Smooth muscle cell (in vitro differentiated cells): ENCODE data around the gene LRMDA. TPM values are rescaled to one million over a fixed set of nuclear protein-coding genes. Genes with fewer than 3 reads are reported as not detected.

Experiments used
- DNase-seq: peaks from one replicate; lab custom pipeline; 2025; ENCODE audit not compliant: unreplicated experiment; lab: John Stamatoyannopoulos, UW
- H2AFZ ChIP-seq: fragments of 200-600 bp; sonication (generic); 2 replicates; pipeline ENCODE4 v1.6.0; 2016; ENCODE audit warnings: antibody characterized with exemption, low read depth, mild to moderate bottlenecking
- H3F3A ChIP-seq: fragments of 200-600 bp; sonication (generic); 2 replicates; pipeline ENCODE4 v1.6.0; 2017; ENCODE audit warnings: antibody characterized with exemption, low read depth
- H3K27ac ChIP-seq: fragments of 200-600 bp; sonication (generic); 2 replicates; pipeline ENCODE4 v1.5.1; 2016; ENCODE audit warnings: low read depth, mild to moderate bottlenecking
- H3K27me3 ChIP-seq: fragments of 200-600 bp; sonication (generic); 2 replicates; pipeline ENCODE4 v1.6.1; 2016; ENCODE audit warnings: low read depth, mild to moderate bottlenecking
- H3K36me3 ChIP-seq: fragments of 200-600 bp; sonication (generic); 2 replicates; pipeline ENCODE4 v1.5.1; 2016; ENCODE audit warnings: low read depth
- H3K4me1 ChIP-seq: fragments of 200-600 bp; sonication (generic); 2 replicates; pipeline ENCODE4 v1.5.1; 2016; ENCODE audit warnings: low read depth
- H3K4me2 ChIP-seq: fragments of 200-600 bp; sonication (generic); 2 replicates; pipeline ENCODE4 v1.6.0; 2016; ENCODE audit warnings: mild to moderate bottlenecking
- H3K4me3 ChIP-seq: fragments of 200-600 bp; sonication (generic); 2 replicates; pipeline ENCODE4 v1.5.1; 2016; ENCODE audit warnings: mild to moderate bottlenecking
- H3K79me2 ChIP-seq: fragments of 200-600 bp; sonication (generic); 2 replicates; pipeline ENCODE4 v1.6.0; 2016; ENCODE audit warnings: low read depth, mild to moderate bottlenecking
- H3K9ac ChIP-seq: fragments of 200-600 bp; sonication (generic); 2 replicates; pipeline ENCODE4 v1.6.0; 2016; ENCODE audit warnings: low read depth
- H3K9me3 ChIP-seq: fragments of 200-600 bp; sonication (generic); replicated peaks from 2 replicates; pipeline ENCODE4 v1.5.1; 2016; ENCODE audit warnings: low read depth
- H4K20me1 ChIP-seq: fragments of 200-600 bp; sonication (generic); 2 replicates; pipeline ENCODE4 v1.6.0; 2016; ENCODE audit warnings: low read depth
- WGBS: methylation state at CpG from one replicate; pipeline ENCODE4 v1.1.7; 2016; ENCODE audit warnings: low lambda C conversion rate; 5-methylcytosine and 5-hydroxymethylcytosine counted together
- polyA plus RNA-seq: library from polyadenylated mRNA; unstranded; fragments of >200 nt; fragmentation: Nextera tagmentation; extraction: Ambion mirVana; gene quantifications from 2 replicates; pipeline ENCODE4 v1.2.1, GENCODE V29; 2016
- total RNA-seq: library from RNA; depleted of rRNA; stranded (reverse); fragments of >200 nt; gene quantifications from 2 replicates; pipeline ENCODE4 v1.2.3, GENCODE V29; 2014
- TF ChIP-seq, protein P1 (sequence below): fragments of 200-600 bp; sonication (generic); IDR thresholded peaks from 2 replicates; pipeline ENCODE4 v1.5.1; 2017; ENCODE audit warnings: borderline replicate concordance, mild to moderate bottlenecking, antibody characterized with exemption; ENCODE audit not compliant: insufficient read depth, poor library complexity, severe bottlenecking

Gene LRMDA
- total and polyA plus RNA-seq, 2 experiments from 2014 or later = 1.5 to 1.6 TPM

DNA sequence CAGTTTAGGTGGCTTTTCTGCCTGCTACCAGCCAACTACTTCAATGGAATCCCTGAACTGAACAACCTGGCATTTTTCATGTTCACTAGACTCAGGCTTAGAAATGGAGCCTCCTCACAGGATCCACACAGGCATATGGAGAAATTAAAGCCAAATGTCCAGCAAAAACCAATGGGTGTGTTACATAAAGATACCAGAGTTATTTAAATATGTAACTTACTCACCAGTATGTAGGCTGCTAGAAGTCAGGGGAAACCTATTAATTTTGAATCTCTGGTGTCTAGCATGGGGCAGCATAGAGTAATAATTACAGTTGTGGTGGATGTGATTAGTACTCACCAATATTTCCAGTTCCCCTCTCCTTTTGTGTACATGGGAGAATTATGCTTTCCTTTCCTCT lies 383.6 kb downstream of the LRMDA start:
- Histone ChIP-seq H3K4me1 (no peaks in the 10 kb centered on the region), H3K4me3 (no peak overlapping the region), H3K27me3 (no peaks in the 10 kb centered on the region), H3K4me2 (no peak overlapping the region), H3F3A (no peaks in the 10 kb centered on the region), H2AFZ (no peak overlapping the region), H3K9me3 (no peaks in the 10 kb centered on the region), H3K27ac (no peak overlapping the region), H3K36me3 (no peaks in the 10 kb centered on the region), H3K9ac (no peak overlapping the region), H4K20me1 (no peaks in the 10 kb centered on the region), H3K79me2 (no peaks in the 10 kb centered on the region)
- TF ChIP-seq, protein P1, sequence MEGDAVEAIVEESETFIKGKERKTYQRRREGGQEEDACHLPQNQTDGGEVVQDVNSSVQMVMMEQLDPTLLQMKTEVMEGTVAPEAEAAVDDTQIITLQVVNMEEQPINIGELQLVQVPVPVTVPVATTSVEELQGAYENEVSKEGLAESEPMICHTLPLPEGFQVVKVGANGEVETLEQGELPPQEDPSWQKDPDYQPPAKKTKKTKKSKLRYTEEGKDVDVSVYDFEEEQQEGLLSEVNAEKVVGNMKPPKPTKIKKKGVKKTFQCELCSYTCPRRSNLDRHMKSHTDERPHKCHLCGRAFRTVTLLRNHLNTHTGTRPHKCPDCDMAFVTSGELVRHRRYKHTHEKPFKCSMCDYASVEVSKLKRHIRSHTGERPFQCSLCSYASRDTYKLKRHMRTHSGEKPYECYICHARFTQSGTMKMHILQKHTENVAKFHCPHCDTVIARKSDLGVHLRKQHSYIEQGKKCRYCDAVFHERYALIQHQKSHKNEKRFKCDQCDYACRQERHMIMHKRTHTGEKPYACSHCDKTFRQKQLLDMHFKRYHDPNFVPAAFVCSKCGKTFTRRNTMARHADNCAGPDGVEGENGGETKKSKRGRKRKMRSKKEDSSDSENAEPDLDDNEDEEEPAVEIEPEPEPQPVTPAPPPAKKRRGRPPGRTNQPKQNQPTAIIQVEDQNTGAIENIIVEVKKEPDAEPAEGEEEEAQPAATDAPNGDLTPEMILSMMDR = no peak
- DNase-seq = no peak

DNA sequence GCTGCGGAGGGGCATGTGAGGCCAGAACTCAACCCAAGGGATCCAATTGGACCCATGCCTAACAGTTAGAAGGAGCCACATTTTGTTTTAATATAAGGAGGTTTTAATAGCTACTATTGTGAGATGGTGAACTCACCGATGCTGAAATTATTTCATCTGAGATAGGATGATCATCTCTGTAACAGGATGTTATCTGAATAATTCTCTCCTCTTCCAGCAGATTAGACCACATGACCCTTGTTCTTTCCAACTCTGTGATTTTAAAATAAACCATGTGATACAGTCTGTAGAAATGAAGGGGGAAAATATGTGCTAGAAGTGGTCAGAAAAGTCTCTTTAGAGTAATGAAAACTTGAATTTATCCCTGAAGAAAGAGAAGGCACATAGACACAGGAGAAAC lies 385.8 kb downstream of the LRMDA start:
- WGBS = 50% methylated on average over 2 of the region's 2 CpGs
- H4K20me1 ChIP-seq = no peaks in the 10 kb centered on the region
- no peaks in the 10 kb centered on the region for H3K36me3 ChIP-seq
- H3K79me2 ChIP-seq = no peaks in the 10 kb centered on the region
- H2AFZ ChIP-seq = no peak overlapping the region
- H3F3A ChIP-seq = no peaks in the 10 kb centered on the region
- no peak overlapping the region for H3K9ac ChIP-seq
- no peaks in the 10 kb centered on the region for H3K9me3 ChIP-seq
- no peak overlapping the region for H3K4me2 ChIP-seq
- DNase-seq = no peak
- H3K27me3 ChIP-seq = no peaks in the 10 kb centered on the region
- TF ChIP-seq, protein P1 = no peak
- H3K27ac ChIP-seq = no peak overlapping the region
- H3K4me3 ChIP-seq = no peak overlapping the region
- H3K4me1 ChIP-seq = no peaks in the 10 kb centered on the region

DNA sequence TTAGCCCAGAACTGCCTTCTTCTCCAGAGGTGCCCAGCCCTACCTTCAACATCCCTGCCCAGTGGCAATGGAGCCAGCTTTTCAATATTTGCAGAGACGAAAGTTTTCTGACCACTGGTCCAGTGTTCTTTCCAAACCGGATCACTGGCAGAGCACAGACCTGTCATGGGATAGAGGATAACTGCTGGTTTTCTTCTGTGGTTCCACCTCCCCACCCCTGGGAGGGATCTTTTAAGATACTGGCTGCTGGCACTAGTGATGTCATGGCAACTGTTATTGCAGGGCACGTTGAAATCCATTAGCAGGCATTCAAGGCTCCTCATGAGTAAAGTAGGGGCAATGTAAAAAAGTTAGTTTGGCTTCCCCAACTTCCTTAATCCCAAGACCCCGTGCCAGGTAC lies 387.1 kb downstream of the LRMDA start:
- TF ChIP-seq, protein P1 = no peak
- H3K79me2 ChIP-seq = no peaks in the 10 kb centered on the region
- H3K9ac ChIP-seq = no peak overlapping the region
- no peak overlapping the region for H3K4me3 ChIP-seq
- H3K9me3 ChIP-seq = no peaks in the 10 kb centered on the region
- H3K27ac ChIP-seq = no peak overlapping the region
- H2AFZ ChIP-seq = no peak overlapping the region
- no peaks in the 10 kb centered on the region for H4K20me1 ChIP-seq
- whole genome bisulfite sequencing = 80% methylated on average over 4 of the region's 4 CpGs
- no peaks in the 10 kb centered on the region for H3K4me1 ChIP-seq
- H3K27me3 ChIP-seq = no peaks in the 10 kb centered on the region
- H3K36me3 ChIP-seq = no peaks in the 10 kb centered on the region
- H3F3A ChIP-seq = no peaks in the 10 kb centered on the region
- H3K4me2 ChIP-seq = no peak overlapping the region
- DNase-seq = no peak

DNA sequence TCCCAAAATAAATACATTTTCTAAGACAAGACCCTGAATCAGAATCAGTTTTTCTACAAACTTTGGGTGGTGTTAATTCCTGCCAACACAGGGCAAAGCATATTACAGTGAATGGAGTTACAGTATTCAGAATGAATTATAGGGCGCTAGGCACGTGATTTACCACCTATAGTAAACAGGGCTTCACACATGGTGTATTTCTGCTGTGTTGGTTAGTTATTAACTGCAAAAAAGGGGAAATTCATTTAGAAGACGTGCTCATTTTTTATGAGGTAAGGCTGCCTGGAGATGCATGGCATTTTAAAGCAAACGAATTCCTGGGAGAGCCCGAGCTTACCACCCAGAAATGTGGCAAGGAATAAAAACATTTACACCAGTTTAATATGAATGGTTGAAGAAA lies 393.8 kb downstream of the LRMDA start:
- no peaks in the 10 kb centered on the region for H3K4me1 ChIP-seq
- WGBS = 84% methylated on average over 5 of the region's 5 CpGs
- no peak for DNase-seq
- no peaks in the 10 kb centered on the region for H3K27me3 ChIP-seq
- H3F3A ChIP-seq = peaks cover 4% of the 10 kb centered on the region
- no peak overlapping the region for H3K27ac ChIP-seq
- H3K4me3 ChIP-seq = no peak overlapping the region
- no peak overlapping the region for H3K4me2 ChIP-seq
- no peaks in the 10 kb centered on the region for H3K79me2 ChIP-seq
- TF ChIP-seq, protein P1 = no peak
- H3K9ac ChIP-seq = no peak overlapping the region
- H3K36me3 ChIP-seq = no peaks in the 10 kb centered on the region
- no peaks in the 10 kb centered on the region for H3K9me3 ChIP-seq
- H4K20me1 ChIP-seq = no peaks in the 10 kb centered on the region
- H2AFZ ChIP-seq = no peak overlapping the region
